ENCODE data around the gene TMEM223.
"Not testable (repeated sequence)": the region's sequence is repeated elsewhere in the genome, so short reads cannot be mapped to it uniquely, and the experiment has no call there.

TMEM223 gene

GRCh38 chr11:62791501-62792201, at the start of gene TMEM223 (continued):
- peak; percentile 86; the same call in 1 of the 2 replicates for TF ChIP-seq YY2 (tag by site-specific recombination; IDR thresholded peaks at IDR 0.05)
- TF ChIP-seq ZXDB (tag by site-specific recombination; IDR thresholded peaks at IDR 0.05), result peak; percentile 99
- peak; percentile 98 for TF ChIP-seq ZNF600 (tag by site-specific recombination; IDR thresholded peaks at IDR 0.05)
- 0 out of 2 replicates have a peak, but pooled peaks have one; percentile 13 for TF ChIP-seq ZNF692 (tag by site-specific recombination; IDR thresholded peaks at IDR 0.05)
- peak; percentile 43; the same call in 1 of the 2 replicates for TF ChIP-seq ZNF24 (tag by site-specific recombination; IDR thresholded peaks at IDR 0.05)
- TF ChIP-seq ZFP37 (tag by site-specific recombination; IDR thresholded peaks at IDR 0.05), result peak; percentile 88
- 0 out of 2 replicates have a peak, but pooled peaks have one; percentile 55 for TF ChIP-seq KLF7 (tag by site-specific recombination; IDR thresholded peaks at IDR 0.05; ENCODE audit: borderline replicate concordance)
- peak; percentile 53 for TF ChIP-seq ZBTB26 (tag by site-specific recombination; optimal IDR thresholded peaks at IDR 0.05)
- TF ChIP-seq ZNF530 (tag by site-specific recombination; IDR thresholded peaks at IDR 0.05; ENCODE audit: low read depth), result no peak
- TF ChIP-seq GLIS1 (tag by site-specific recombination; IDR thresholded peaks at IDR 0.05), result peak; percentile 58
- TF ChIP-seq ZBTB48 (tag by site-specific recombination; IDR thresholded peaks at IDR 0.05), result peak; percentile 49; the same call in 1 of the 2 replicates
- TF ChIP-seq ZNF561 (tag by site-specific recombination; IDR thresholded peaks at IDR 0.05; ENCODE audit: borderline replicate concordance), result no peak
- TF ChIP-seq ZBTB17 (tag by site-specific recombination; IDR thresholded peaks at IDR 0.05), result peak; percentile 65; the same call in 1 of the 2 replicates
- no peak for TF ChIP-seq ZNF391 (tag by site-specific recombination; IDR thresholded peaks at IDR 0.05; ENCODE audit: borderline replicate concordance, low read depth)
- TF ChIP-seq ZNF394 (tag by site-specific recombination; IDR thresholded peaks at IDR 0.05; ENCODE audit: borderline replicate concordance), result 0 out of 2 replicates have a peak, but pooled peaks have one; percentile 34
- TF ChIP-seq ZNF548 (tag by site-specific recombination; IDR thresholded peaks at IDR 0.05), result no peak
- TF ChIP-seq ZNF660 (tag by site-specific recombination; IDR thresholded peaks at IDR 0.05), result peak; percentile 13; the same call in 1 of the 2 replicates
- TF ChIP-seq ZNF76 (tag by site-specific recombination; IDR thresholded peaks at IDR 0.05; ENCODE audit: borderline replicate concordance, low read depth), result peak; percentile 32; the same call in 1 of the 2 replicates
- TF ChIP-seq KLF8 (tag by site-specific recombination; IDR thresholded peaks at IDR 0.05), result peak; percentile 82
- peak; percentile 68; the same call in 1 of the 2 replicates for TF ChIP-seq ZNF449 (tag by site-specific recombination; IDR thresholded peaks at IDR 0.05)

GRCh38 chr11:62840721-62841360, 49.0 kb upstream of the TMEM223 start:
- POLR2A ChIA-PET, result interaction anchor here (0.6 to 3.4 kb wide), 58 partner anchors 8 to 1463 kb away, joined by 3 to 182 read pairs (median 6); partner anchors contain the start of genes AHNAK, B3GAT3, BSCL2 and C11orf98
- Histone ChIP-seq H3K36me3 (ENCODE audit: control insufficient read depth in 2 of 2, insufficient read depth in 1 of 2, low read length in 2 of 2) (peaks cover 0 to 18% of the 10 kb centered on the region in 2 experiments; a peak in 2 of 3 replicates), H3K4me3 (ENCODE audit: low read depth, low read length) (peak overlapping the region; percentile 63), H3K27ac (ENCODE audit: extremely low read depth, low read depth, low read length) (peak overlapping the region; percentile 80)
- not testable (repeated sequence) for H3K4me1 ChIP-seq (ENCODE audit: control insufficient read depth, insufficient read depth, low read length); H3K9me3 ChIP-seq (ENCODE audit: control insufficient read depth, insufficient read depth, low read depth, low read length)
- CTCF ChIA-PET, result interaction anchor here (0.8 to 2.3 kb wide), 3 partner anchors 21 to 943 kb away, joined by 4 to 9 read pairs (median 7); no protein-coding TSS in a partner anchor
- TF ChIP-seq ZNF223 (tag by site-specific recombination; IDR thresholded peaks at IDR 0.05) (0 out of 2 replicates have a peak, but pooled peaks have one; percentile 11), IKZF3 (tag by site-specific recombination; IDR thresholded peaks at IDR 0.05) (0 out of 2 replicates have a peak, but pooled peaks have one; percentile 6), ZNF280D (tag by site-specific recombination; IDR thresholded peaks at IDR 0.05) (peak; percentile 47; the same call in 1 of the 2 replicates), ZNF391 (tag by site-specific recombination; IDR thresholded peaks at IDR 0.05; ENCODE audit: borderline replicate concordance, low read depth) (0 out of 2 replicates have a peak, but pooled peaks have one; percentile 15), ZBTB26 (tag by site-specific recombination; optimal IDR thresholded peaks at IDR 0.05) (peak; percentile 46), ZNF394 (tag by site-specific recombination; IDR thresholded peaks at IDR 0.05; ENCODE audit: borderline replicate concordance) (peak; percentile 73; the same call in 1 of the 2 replicates)
